GM12864 (cell line): ENCODE data around the gene ECSIT.

Experiments
- DNase-seq: peaks from one replicate; pipeline ENCODE4 v3.0.0-alpha.2; 2011; ENCODE audit warnings: low read depth
- H3K4me3 ChIP-seq: 2 replicates; pipeline ENCODE4 v1.5.1; 2011; ENCODE audit warnings: mild to moderate bottlenecking, low read depth, low read length, control low read depth
- TF ChIP-seq, protein P1 (sequence below): IDR thresholded peaks from 2 replicates; pipeline ENCODE4 v1.5.1; 2011; ENCODE audit warnings: low read depth, mild to moderate bottlenecking, moderate library complexity, low read length, control low read depth, inconsistent platforms; ENCODE audit errors: missing control alignments

ECSIT gene

DNA sequence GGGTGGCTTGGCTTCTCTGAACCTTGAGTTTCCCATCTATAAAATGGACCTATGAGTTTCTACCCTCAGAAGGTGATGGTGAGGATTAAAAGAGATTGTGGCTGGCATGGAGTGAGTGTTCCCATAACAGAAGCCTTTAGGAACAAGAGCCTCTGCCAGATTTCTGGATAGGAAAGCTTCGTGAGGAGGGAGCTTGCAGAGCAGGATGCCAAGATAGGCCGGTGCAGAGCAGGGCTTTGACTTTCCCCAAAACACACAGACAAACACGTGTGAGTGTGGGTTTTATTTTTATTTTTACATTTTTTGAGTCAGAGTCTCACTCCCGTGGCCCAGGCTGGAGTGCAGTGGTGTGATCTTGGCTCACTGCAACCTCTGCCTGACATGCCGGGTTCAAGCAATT is 6.0 kb upstream of the ECSIT start:
- TF ChIP-seq, protein P1, sequence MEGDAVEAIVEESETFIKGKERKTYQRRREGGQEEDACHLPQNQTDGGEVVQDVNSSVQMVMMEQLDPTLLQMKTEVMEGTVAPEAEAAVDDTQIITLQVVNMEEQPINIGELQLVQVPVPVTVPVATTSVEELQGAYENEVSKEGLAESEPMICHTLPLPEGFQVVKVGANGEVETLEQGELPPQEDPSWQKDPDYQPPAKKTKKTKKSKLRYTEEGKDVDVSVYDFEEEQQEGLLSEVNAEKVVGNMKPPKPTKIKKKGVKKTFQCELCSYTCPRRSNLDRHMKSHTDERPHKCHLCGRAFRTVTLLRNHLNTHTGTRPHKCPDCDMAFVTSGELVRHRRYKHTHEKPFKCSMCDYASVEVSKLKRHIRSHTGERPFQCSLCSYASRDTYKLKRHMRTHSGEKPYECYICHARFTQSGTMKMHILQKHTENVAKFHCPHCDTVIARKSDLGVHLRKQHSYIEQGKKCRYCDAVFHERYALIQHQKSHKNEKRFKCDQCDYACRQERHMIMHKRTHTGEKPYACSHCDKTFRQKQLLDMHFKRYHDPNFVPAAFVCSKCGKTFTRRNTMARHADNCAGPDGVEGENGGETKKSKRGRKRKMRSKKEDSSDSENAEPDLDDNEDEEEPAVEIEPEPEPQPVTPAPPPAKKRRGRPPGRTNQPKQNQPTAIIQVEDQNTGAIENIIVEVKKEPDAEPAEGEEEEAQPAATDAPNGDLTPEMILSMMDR, result no peak
- H3K4me3 ChIP-seq, result no peak overlapping the region
- no peak for DNase-seq

DNA sequence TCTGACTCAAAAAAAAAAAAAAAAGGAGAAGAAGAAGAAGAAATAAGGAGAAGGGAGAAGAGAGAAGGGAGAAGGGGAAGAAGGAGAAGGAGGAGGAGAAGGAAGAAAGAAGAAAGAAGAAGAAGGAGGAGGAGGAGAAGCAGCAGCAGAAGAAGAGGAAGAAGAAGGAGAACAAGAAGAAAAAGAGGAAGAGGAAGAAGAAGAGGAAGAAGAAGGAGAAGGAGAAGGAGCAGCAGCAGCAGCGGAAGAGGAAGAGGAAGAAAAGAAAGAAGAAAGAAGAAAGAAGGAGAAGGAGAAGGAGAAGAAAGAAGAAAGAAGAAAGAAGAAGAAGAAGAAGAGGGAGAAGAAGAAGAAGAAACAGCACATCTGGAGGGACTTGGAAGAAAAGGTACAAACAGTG is 5.6 kb upstream of the ECSIT start:
- no peak overlapping the region for H3K4me3 ChIP-seq
- DNase-seq, result no peak
- TF ChIP-seq, protein P1, result no peak

DNA sequence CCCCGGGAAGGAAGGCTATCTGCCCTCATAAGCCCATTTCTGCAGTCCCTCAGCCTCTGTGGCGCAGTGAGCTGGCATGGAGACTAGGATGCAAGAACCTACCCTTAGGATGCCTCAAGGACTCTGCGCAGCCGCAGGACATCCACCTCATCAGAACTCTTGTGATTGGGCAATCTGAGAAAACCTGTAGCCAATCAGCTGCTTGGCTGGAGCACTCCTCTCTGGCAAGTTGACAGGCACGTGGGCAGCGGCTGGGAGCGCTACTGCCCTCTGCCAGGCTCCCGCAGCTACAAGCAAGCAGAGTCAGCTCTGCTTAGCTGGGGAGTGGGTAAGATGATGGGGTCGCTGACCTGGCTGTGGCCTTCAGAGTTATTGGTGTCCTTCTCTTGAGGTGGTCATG is 1.5 kb upstream of the ECSIT start:
- TF ChIP-seq, protein P1, result peak; percentile 8
- peak; percentile 45 for DNase-seq

DNA sequence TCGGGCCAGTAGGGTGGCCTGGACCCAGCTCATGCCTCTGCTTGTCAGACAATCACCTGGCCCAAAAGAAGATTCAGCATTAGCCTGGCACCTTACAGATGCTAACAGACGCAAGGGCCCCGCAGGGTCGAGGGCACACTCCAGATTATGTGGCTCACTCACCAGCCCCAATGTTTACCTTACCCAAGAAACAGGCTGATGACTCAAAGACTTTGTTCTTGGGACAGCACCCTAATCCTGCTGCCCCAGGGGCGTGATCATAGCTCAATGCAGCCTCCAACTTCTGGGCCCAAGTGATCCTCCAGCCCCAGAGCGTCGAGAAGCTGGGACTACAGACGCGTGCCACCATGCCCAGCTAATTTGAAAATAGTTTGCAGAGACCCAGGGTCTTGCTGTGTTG is 9.8 kb downstream of the ECSIT start:
- no peak overlapping the region for H3K4me3 ChIP-seq
- TF ChIP-seq, protein P1, result no peak
- no peak for DNase-seq

More for the DNA sequence above, 1.5 kb upstream of the ECSIT start:
- H3K4me3 ChIP-seq, result no peak overlapping the region

DNA sequence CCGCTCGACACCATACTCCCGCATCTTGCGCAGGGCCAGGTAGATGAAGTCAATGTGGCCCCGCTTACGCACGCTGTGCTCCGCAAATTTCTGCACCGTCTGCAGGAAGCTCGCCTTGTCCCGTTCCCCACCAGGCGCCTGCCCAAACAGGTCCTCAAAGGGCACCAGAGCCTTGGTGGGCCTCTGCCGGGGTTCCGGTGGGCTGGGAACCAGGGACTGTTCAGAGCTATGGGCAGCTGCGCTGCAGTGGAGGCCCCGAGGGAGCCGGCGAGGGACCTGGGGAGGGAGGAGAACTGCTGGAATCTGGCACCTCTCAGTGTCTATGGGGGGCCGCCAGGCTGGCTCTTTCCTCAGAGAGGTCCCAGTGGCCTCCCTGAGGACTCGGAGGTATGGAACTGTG is 15.0 kb downstream of the ECSIT start:
- TF ChIP-seq, protein P1, result no peak
- no peak overlapping the region for H3K4me3 ChIP-seq
- DNase-seq, result no peak

DNA sequence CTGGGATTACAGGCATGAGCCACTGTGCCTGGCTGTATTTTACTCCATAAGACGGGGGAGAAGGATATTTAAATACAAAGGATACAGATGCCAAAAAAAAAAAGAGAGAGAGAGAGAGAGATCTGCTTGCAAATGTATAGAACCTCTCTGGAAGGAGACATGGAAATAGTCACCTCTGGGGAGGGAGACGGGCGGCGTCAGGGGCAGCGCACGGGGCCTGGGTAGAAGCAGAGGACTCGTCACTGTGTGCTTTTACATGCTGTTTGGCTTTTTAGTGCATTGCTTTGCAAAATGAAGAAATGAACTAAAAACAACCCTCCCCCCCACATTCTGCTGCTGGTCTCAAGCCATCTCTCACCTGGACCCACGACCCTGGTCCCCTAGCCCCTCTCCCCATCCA is 18.5 kb downstream of the ECSIT start:
- no peak for DNase-seq
- TF ChIP-seq, protein P1, result no peak
- H3K4me3 ChIP-seq, result no peak overlapping the region

DNA sequence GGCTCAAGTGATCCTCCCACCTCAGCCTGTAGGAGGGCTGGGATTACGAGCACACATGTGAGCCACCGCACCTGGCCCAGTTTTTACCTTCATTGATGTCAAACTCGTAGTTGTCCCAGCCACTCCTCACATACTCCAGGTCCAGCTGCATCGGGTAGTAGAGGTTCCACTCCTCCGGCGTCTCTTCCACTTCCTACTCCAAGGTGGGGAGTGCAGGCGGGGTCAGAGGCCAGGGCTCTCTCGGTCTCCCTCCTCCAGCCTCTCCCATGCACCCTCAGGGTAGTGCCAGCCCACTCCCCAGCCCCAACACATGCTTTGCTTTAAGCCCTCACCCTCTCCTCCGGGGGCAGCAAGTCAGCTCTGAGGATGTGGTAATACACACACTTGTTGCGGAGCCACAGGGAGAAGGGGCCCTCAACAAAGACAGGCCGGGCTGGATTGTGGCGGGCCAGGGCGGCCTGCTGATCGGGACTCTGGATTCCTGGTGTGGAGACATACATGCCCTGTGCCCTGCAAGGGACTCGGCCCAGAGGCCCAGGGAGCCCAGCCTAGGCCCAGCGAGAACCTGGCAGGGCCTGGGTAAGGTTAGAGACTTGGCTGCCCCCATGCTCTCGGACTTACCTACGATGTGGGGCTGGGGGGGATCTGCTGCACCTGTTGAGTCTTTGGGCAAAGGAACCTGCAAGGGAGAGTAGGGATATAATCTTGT is 21.4 kb downstream of the ECSIT start:
- H3K4me3 ChIP-seq, result no peak overlapping the region
- TF ChIP-seq, protein P1, result no peak
- DNase-seq, result no peak
